SIG-M5 treated with dmso at 0.1 percent for 504 hours (cell line): ENCODE results near the gene TRAF3.
"Not testable (repeated sequence)": the region's sequence is repeated elsewhere in the genome, so short reads cannot be mapped to it uniquely, and the experiment has no call there.

Experiments
- DNase-seq: peaks from one replicate; lab custom pipeline; 2025; ENCODE audit not compliant: unreplicated experiment; lab: John Stamatoyannopoulos, UW

The TRAF3 gene

GRCh38 chr14:102857444-102857843 is 80.2 kb downstream of the TRAF3 start:
- DNase-seq: no peak

DNA sequence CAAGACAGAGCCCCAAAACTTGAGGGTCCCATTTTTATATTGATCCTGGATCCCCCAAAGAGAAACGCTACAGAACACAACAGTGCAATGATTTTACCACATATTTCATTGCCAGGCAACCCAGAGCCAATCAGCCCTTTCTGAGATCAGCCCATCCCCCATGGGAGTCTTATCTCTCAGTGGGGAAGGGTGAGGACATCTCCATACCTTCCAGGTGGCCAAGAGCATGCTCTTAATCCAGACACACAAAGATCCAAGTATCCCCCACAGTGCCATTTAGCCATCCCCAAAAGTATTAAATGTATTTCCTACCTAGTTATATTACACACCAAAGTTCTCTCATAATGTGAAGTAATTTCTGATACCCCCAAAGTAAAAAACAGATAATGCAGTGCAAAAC is 82.7 kb downstream of the TRAF3 start:
- DNase-seq: no peak

GRCh38 chr14:102862154-102862773 is 85.0 kb downstream of the TRAF3 start:
- DNase-seq: no peak

GRCh38 chr14:102863381-102863780 is 86.1 kb downstream of the TRAF3 start:
- DNase-seq: no peak

GRCh38 chr14:102865916-102866315 is 88.7 kb downstream of the TRAF3 start:
- DNase-seq: not testable (repeated sequence)

DNA sequence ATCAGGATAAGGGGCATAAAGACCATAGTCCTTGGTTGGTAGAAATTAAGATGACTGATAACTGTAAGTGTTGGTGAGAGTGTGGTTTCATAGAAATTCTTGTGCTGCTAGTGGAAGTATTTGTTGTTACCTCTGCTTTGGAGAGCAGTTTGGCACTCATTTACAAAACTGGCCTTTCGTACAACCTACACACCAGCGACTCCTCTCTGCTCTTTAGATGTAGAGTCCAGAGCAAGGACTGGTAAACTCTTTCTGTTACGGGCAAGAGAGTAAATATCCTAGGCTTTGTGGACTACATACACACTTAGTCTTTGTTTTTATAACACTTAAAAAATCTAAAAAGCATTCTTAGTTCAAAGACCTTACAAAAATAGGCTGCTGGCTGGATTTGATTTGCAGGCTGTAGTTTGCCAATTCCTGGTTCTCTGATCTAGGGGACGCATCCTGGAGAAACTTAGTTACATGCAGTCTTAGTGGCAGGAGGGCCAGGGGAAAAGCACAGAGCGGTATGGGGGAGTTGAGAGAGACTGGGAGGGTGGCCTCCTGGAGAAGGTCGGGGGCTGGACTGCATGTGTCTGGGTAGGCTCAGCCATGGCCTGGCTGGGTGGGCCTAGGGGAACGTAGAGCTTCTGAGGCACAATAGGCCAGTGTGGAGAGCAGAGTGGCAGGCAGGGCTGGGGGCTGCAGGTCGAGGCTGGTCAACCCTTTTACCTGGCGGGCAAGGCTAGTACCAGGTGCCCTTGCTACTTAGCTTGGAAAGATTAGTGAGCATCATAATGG is 89.9 kb downstream of the TRAF3 start:
- DNase-seq: no peak

DNA sequence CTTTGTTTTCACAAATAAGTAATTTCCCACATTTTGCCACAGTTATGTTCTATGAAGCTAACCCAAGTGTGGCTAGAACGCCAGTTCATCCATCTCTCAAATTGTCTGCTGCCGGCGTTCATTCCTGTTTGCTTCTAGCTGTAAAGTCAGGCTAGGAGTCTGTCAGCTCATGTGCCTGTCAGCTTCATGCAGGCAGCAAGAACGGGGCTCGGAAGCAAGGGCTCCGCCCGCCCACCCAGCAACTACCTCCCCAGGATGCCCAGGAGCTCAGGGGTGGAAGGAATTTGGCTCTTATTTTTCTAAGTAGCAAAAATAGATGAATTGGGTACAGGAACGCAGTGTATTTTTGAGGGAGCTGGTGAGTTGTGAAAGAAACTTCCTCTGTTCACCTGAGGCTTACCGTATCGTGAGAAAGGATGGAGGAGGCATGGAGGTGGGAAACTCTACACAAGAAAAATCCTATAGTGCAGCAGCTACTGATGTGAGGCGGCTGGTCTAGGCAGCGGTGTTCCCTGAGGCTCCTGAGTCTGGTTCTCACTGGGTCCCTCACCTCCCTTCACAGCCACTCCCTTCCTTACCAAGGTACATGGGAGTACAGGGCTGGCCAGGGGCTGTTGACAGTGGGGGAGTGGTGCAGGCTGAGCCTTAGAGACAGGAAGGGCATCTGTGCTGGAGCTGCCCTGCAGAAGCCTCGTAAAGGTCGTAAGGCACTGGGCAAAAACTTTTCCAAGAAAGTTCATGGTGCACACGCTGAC is 90.8 kb downstream of the TRAF3 start:
- no peak for DNase-seq

- no peak for DNase-seq
Measured at GRCh38 chr14:102868956-102869547, 91.8 kb downstream of the TRAF3 start.

DNA sequence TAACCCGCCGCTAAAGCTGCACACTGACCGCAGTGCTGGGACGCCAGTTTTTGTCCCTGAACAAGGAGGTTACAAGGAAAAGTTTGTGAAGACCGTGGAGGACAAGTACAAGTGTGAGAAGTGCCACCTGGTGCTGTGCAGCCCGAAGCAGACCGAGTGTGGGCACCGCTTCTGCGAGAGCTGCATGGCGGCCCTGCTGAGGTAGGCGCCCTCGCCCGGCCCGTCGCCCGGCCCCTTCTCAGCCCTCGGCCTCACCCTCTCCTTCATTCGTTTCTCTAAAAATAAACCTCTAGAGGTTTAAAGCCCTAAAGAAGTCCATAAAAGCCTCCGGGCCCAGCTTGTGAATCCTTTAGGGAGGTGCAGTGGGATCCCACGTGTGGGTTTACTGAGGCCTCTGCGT is 93.0 kb downstream of the TRAF3 start:
- DNase-seq: no peak

GRCh38 chr14:102870994-102871831 is 94.0 kb downstream of the TRAF3 start:
- no peak for DNase-seq

GRCh38 chr14:102872020-102872419 is 94.8 kb downstream of the TRAF3 start:
- DNase-seq: no peak

- DNase-seq: no peak
Measured at GRCh38 chr14:102873131-102873530, 95.9 kb downstream of the TRAF3 start.

DNA sequence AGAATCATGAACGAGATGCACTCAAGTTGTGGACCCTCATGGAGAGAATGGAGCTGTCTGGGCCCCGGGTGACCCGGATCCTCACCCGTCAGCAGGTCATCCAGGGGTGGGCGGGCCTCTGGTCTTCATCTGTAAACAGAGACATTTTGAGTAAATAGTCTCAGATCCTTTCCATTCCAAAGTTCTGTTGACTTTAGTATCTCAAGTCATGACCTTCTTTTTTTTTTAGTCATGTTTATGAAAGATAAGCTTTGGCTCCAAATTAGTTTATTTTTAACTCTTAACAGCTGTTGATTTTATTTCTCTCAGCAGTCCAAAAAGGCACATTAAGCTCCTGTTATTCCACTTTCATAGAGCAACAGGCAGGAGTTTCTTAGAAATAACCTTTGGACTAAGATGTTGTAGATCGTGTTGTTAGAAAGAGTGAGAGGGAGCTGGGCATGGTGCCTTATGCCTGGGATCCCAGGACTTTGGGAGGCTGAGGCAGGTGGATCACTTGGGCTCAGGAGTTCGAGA is 96.4 kb downstream of the TRAF3 start:
- DNase-seq: no peak

DNA sequence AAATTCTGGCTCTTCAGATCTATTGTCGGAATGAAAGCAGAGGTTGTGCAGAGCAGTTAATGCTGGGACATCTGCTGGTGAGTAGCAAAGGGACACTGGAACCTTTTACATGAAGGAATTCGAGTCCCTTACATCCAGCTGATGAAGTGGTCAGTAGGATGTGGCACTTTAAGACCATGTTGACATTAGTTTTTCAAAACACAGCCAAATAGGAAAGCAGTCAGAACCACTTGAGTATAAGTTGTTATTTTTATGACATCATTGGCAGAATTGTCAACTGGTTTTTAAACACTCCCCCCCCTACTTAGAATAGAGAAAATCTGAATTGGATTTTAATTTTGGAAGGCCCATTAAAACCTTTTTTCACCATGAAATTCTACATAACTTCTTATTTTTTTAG is 98.4 kb downstream of the TRAF3 start:
- DNase-seq: no peak

- not testable (repeated sequence) for DNase-seq
Measured at GRCh38 chr14:102877511-102877910, 100.3 kb downstream of the TRAF3 start.

GRCh38 chr14:102878174-102878969 is 101.1 kb downstream of the TRAF3 start:
- DNase-seq: no peak

DNA sequence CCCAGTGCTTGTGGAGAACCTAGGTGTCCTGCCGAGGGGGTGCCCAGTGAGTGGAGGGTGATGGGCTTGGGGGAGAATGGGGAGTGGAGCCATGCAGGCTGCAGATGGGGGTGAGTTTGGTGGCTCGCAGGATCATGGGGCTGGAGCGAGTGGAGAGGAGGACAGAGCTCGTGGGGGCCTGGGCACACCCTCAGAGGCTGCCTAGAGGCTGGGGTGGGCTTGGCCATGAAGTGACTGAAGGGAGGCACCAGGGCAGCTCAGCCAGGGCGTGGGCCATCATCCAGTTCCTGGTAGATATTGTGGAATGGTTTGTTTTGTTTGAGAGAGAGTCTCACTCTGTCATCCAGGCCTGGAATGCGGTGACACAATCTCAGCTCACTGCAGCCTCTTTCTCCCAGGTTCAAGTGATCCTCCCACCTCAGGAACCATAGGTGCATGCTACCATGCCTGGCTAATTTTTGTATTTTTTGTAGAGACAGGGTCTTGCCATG is 101.8 kb downstream of the TRAF3 start:
- DNase-seq: no peak

GRCh38 chr14:102882226-102882906 is 105.1 kb downstream of the TRAF3 start:
- DNase-seq: no peak

DNA sequence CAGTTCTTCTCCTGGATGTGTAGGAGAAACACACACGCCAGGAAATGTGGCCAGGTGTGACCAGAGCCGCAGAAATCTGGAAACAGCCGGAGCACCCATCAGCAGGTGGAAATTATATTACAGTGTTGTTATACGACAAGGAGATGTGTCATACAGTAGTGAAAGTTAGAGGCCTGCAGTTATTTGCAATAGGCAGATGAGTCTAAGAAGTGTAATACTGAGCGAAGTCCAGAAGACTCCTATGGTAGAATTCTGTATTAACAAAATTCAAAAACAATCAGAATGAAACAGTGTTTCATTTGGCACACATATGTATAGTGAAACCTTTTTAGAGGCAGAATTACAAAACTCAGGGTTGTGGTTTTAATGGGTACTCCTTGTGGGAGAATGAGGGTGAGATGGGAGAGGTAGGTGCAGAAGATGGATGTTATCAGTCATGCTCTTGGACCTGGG is 105.9 kb downstream of the TRAF3 start:
- no peak for DNase-seq
